Hepatocyte (in vitro differentiated cells): ENCODE data around the gene POLK. TPM values are rescaled to one million over a fixed set of nuclear protein-coding genes. Genes with fewer than 3 reads are reported as not detected.

ENCODE experiments used
- DNase-seq: peaks from one replicate; pipeline ENCODE4 v3.0.0-alpha.2; 2016; ENCODE audit warnings: low spot score
- H2AFZ ChIP-seq: fragments of 200-600 bp; sonication (generic); 2 replicates; pipeline ENCODE4 v1.6.0; 2016; ENCODE audit warnings: antibody characterized with exemption, mild to moderate bottlenecking
- H3K27ac ChIP-seq: fragments of 200-600 bp; sonication (generic); 2 replicates; pipeline ENCODE4 v1.5.1; 2016; ENCODE audit warnings: mild to moderate bottlenecking
- H3K27me3 ChIP-seq: fragments of 200-600 bp; sonication (generic); 2 replicates; pipeline ENCODE4 v1.6.1; 2016
- H3K36me3 ChIP-seq: fragments of 200-600 bp; sonication (generic); replicated peaks from 2 replicates; pipeline ENCODE4 v1.5.1; 2016; ENCODE audit warnings: low read depth; ENCODE audit not compliant: insufficient read depth
- H3K4me1 ChIP-seq: fragments of 200-600 bp; sonication (generic); 2 replicates; pipeline ENCODE4 v1.5.1; 2016; ENCODE audit warnings: mild to moderate bottlenecking, moderate library complexity; ENCODE audit not compliant: insufficient read depth
- H3K4me2 ChIP-seq: fragments of 200-600 bp; sonication (generic); 2 replicates; pipeline ENCODE4 v1.6.0; 2016
- H3K4me3 ChIP-seq: fragments of 200-600 bp; sonication (generic); 2 replicates; pipeline ENCODE4 v1.5.1; 2016; ENCODE audit warnings: mild to moderate bottlenecking
- H3K79me2 ChIP-seq: fragments of 200-600 bp; sonication (generic); 2 replicates; pipeline ENCODE4 v1.6.0; 2017; ENCODE audit warnings: mild to moderate bottlenecking
- H3K9me2 ChIP-seq: fragments of 200-600 bp; sonication (generic); replicated peaks from 2 replicates; pipeline ENCODE4 v1.6.0; 2017; ENCODE audit warnings: mild to moderate bottlenecking; ENCODE audit not compliant: insufficient read depth
- H3K9me3 ChIP-seq: fragments of 200-600 bp; sonication (generic); 2 replicates; pipeline ENCODE4 v1.5.1; 2016; ENCODE audit warnings: low read depth, mild to moderate bottlenecking
- H4K20me1 ChIP-seq: fragments of 200-600 bp; sonication (generic); 2 replicates; pipeline ENCODE4 v1.6.0; 2016; ENCODE audit warnings: mild to moderate bottlenecking; ENCODE audit not compliant: insufficient read depth, poor library complexity, severe bottlenecking
- EZH2 ChIP-seq: fragments of 200-600 bp; sonication (generic); IDR thresholded peaks from 2 replicates; pipeline ENCODE4 v1.6.1; 2016; ENCODE audit warnings: antibody characterized with exemption, mild to moderate bottlenecking, borderline replicate concordance
- EZH2phosphoT487 ChIP-seq: fragments of 200-600 bp; sonication (generic); IDR thresholded peaks from one replicate; pipeline ENCODE4 v1.6.1; 2018; ENCODE audit warnings: antibody characterized with exemption, mild to moderate bottlenecking, low read depth, moderate library complexity; ENCODE audit not compliant: unreplicated experiment, severe bottlenecking
- WGBS: methylation state at CpG from one replicate; pipeline ENCODE4 v1.1.6; 2016; ENCODE audit warnings: low lambda C conversion rate; ENCODE audit errors: missing lambda C conversion rate; 5-methylcytosine and 5-hydroxymethylcytosine counted together
- polyA plus RNA-seq: library from polyadenylated mRNA; unstranded; fragments of >200 nt; fragmentation: Nextera tagmentation; extraction: Ambion mirVana; gene quantifications from 2 replicates; pipeline ENCODE4 v1.2.1, GENCODE V29; 2016
- total RNA-seq: library from RNA; depleted of rRNA; stranded (reverse); fragments of >200 nt; gene quantifications from 2 replicates; pipeline ENCODE4 v1.2.3, GENCODE V29; 2014
- TF ChIP-seq, protein P1 (sequence below): fragments of 200-600 bp; sonication (generic); IDR thresholded peaks from 2 replicates; pipeline ENCODE4 v1.5.1; 2016; ENCODE audit warnings: antibody characterized with exemption, mild to moderate bottlenecking; ENCODE audit not compliant: poor library complexity

POLK gene
- total and polyA plus RNA-seq, 2 experiments from 2014 or later, result 9.0 to 27.1 TPM

DNA sequence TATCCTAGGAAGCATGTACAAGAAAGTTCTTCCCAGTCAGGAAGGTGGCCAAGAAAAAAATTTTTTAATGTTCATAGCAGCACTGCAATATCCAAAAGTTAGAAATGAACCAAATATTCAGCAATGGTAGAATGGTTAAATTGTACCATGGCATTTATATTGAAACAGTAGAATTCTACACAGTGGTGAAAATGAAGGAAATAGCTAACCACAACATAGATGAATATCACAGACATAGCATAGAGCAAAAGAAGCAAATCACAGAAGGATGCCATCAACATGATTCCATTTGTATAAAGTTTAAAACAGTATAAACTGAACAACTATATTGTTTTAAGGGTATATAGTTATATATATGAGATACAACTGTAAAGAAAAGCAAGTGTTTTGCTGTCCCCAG lies 88.8 kb downstream of the POLK start:
- H3K27me3 ChIP-seq, result no peaks in the 10 kb centered on the region
- H3K4me3 ChIP-seq, result no peak overlapping the region
- no peaks in the 10 kb centered on the region for H4K20me1 ChIP-seq
- no peak overlapping the region for H3K27ac ChIP-seq
- H2AFZ ChIP-seq, result no peak overlapping the region
- no peak for DNase-seq
- H3K9me2 ChIP-seq, result no peaks in the 10 kb centered on the region
- H3K79me2 ChIP-seq, result no peaks in the 10 kb centered on the region
- TF ChIP-seq EZH2phosphoT487, result no peak
- TF ChIP-seq, protein P1, sequence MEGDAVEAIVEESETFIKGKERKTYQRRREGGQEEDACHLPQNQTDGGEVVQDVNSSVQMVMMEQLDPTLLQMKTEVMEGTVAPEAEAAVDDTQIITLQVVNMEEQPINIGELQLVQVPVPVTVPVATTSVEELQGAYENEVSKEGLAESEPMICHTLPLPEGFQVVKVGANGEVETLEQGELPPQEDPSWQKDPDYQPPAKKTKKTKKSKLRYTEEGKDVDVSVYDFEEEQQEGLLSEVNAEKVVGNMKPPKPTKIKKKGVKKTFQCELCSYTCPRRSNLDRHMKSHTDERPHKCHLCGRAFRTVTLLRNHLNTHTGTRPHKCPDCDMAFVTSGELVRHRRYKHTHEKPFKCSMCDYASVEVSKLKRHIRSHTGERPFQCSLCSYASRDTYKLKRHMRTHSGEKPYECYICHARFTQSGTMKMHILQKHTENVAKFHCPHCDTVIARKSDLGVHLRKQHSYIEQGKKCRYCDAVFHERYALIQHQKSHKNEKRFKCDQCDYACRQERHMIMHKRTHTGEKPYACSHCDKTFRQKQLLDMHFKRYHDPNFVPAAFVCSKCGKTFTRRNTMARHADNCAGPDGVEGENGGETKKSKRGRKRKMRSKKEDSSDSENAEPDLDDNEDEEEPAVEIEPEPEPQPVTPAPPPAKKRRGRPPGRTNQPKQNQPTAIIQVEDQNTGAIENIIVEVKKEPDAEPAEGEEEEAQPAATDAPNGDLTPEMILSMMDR, result no peak
- TF ChIP-seq EZH2, result no peak
- H3K4me2 ChIP-seq, result no peak overlapping the region
- H3K4me1 ChIP-seq, result peaks cover 6% of the 10 kb centered on the region
- H3K9me3 ChIP-seq, result no peaks in the 10 kb centered on the region
- H3K36me3 ChIP-seq, result no peaks in the 10 kb centered on the region

DNA sequence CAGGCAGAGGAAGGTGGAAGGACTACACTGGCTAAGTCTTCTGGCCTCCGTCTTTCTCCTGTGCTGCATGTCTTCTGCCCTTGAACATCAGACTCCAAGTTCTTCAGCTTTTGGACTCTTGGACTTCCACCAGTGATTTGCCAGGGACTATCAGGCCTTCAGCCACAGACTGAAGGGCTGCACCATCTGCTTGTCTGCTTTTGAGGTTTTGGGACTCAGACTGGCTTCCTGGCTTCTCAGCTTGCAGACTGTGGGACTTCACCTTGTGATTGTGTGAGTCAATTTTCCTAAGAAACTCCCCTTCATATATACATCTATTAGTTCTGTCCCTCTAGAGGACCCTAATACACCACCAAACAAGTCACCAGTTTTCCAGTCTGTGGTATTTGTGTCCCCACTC lies 89.9 kb downstream of the POLK start:
- WGBS, result 100% methylated on average over 1 of the region's 1 CpG
- DNase-seq, result no peak
- H3K4me3 ChIP-seq, result no peak overlapping the region
- no peak overlapping the region for H3K27ac ChIP-seq
- H3K36me3 ChIP-seq, result no peaks in the 10 kb centered on the region
- no peaks in the 10 kb centered on the region for H3K9me2 ChIP-seq
- no peaks in the 10 kb centered on the region for H4K20me1 ChIP-seq
- no peaks in the 10 kb centered on the region for H3K9me3 ChIP-seq
- no peak overlapping the region for H3K4me2 ChIP-seq
- no peak overlapping the region for H2AFZ ChIP-seq
- H3K27me3 ChIP-seq, result no peaks in the 10 kb centered on the region
- H3K4me1 ChIP-seq, result peaks cover 6% of the 10 kb centered on the region
- TF ChIP-seq EZH2phosphoT487, result no peak
- no peak for TF ChIP-seq EZH2
- TF ChIP-seq, protein P1, result no peak
- no peaks in the 10 kb centered on the region for H3K79me2 ChIP-seq

DNA sequence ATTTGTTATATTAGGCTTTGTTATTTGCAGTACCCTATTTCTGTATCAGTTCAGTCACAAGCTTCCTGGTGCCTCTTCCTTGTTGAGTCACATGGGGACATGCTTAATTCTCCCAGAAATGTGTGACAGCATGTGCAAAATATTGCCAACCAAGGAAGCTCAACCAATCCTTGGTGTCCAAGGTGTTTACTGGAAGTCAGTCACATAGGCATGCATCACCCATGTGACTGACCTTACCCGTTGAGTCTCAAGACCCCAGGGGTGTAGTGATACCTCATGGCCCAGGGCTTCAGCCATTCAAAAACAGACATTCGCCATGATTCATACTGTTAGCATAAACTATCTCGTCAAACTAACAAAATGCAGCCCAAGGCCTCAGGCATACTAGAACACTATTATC lies 90.3 kb downstream of the POLK start:
- Histone ChIP-seq H3K4me2 (no peak overlapping the region), H3K27ac (no peak overlapping the region)

More for the DNA sequence above, 90.3 kb downstream of the POLK start:
- Histone ChIP-seq H3K79me2 (no peaks in the 10 kb centered on the region), H3K9me3 (no peaks in the 10 kb centered on the region), H3K27me3 (no peaks in the 10 kb centered on the region), H4K20me1 (no peaks in the 10 kb centered on the region), H3K9me2 (no peaks in the 10 kb centered on the region), H3K4me3 (no peak overlapping the region), H3K4me1 (peaks cover 6% of the 10 kb centered on the region), H2AFZ (no peak overlapping the region), H3K36me3 (no peaks in the 10 kb centered on the region)
- DNase-seq, result no peak
- 67% methylated on average over 3 of the region's 3 CpGs for WGBS
- TF ChIP-seq EZH2 (no peak), EZH2phosphoT487 (no peak)
- TF ChIP-seq, protein P1, result no peak
